Tibial nerve (tissue), 3 donors: ENCODE results near the gene STAT3.

Experiments used
- POLR2A ChIP-seq, 2 donors: fragments of 450-650 bp; IDR thresholded peaks; one replicate each; pipeline ENCODE4 v1.6.1; 2017; ENCODE audit warnings: antibody characterized with exemption in 2 of 2, mild to moderate bottlenecking in 2 of 2, moderate library complexity in 2 of 2
- TF ChIP-seq, protein P1 (sequence below), 5 experiments: fragments of 200-600 bp in 3 of 5; fragments of 450-650 bp in 2 of 5; sonication (generic) in 3 of 5; IDR thresholded peaks; one replicate each; pipeline ENCODE4 v1.5.1; 2016 to 2019; ENCODE audit warnings: antibody characterized with exemption in 5 of 5, mild to moderate bottlenecking in 3 of 5, moderate library complexity in 2 of 5

DNA sequence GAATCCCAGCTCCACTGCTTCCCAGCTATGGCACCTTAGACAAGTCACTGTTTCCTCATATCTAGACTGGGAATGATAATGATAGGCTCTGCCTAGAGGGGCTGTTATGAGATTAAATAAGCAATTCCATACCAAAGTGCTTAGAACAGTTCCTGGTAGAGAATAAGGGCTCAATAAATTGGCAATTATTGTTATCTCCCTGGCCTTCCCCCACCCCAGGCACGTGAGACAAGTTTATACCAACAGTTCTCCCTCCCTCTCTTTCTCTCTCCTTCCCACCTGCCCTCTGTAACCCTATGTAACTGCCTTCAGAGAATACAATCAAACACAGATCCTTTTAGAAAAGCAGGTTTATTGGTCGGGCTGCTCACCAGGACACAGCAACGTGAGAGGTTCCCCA is 13.9 kb upstream of the STAT3 start:
- TF ChIP-seq, protein P1, sequence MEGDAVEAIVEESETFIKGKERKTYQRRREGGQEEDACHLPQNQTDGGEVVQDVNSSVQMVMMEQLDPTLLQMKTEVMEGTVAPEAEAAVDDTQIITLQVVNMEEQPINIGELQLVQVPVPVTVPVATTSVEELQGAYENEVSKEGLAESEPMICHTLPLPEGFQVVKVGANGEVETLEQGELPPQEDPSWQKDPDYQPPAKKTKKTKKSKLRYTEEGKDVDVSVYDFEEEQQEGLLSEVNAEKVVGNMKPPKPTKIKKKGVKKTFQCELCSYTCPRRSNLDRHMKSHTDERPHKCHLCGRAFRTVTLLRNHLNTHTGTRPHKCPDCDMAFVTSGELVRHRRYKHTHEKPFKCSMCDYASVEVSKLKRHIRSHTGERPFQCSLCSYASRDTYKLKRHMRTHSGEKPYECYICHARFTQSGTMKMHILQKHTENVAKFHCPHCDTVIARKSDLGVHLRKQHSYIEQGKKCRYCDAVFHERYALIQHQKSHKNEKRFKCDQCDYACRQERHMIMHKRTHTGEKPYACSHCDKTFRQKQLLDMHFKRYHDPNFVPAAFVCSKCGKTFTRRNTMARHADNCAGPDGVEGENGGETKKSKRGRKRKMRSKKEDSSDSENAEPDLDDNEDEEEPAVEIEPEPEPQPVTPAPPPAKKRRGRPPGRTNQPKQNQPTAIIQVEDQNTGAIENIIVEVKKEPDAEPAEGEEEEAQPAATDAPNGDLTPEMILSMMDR (IDR thresholded peaks at IDR 0.05): no peak
- no peak for TF ChIP-seq POLR2A (IDR thresholded peaks at IDR 0.05)
